ENCODE results near the gene HEG1.
A peak's percentile ranks its signal among the peaks of the same experiment; 100 is the strongest.

The HEG1 gene

GRCh38 chr3:125010393-125010792, 45.4 kb downstream of the HEG1 start:
- no peak for DNase-seq

DNA sequence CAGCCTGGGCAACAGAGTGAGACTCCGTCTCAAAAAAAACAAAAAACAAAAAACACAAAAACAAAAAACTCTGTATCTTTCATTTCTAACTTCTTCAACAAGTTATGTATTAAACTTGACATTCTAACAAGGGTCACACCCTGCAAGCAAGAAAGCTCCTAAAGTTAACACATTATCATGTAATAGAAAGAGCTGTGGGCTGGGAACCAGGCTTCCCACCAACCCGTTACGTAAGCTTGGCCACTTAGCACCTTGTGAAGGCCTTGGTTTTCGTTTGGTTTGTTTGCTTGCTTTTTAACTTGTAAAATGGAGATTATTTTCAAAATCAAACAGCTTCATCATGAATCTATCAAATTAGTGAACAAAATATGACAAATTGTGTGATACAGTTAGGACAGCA, 47.0 kb downstream of the HEG1 start:
- no peak for DNase-seq

DNA sequence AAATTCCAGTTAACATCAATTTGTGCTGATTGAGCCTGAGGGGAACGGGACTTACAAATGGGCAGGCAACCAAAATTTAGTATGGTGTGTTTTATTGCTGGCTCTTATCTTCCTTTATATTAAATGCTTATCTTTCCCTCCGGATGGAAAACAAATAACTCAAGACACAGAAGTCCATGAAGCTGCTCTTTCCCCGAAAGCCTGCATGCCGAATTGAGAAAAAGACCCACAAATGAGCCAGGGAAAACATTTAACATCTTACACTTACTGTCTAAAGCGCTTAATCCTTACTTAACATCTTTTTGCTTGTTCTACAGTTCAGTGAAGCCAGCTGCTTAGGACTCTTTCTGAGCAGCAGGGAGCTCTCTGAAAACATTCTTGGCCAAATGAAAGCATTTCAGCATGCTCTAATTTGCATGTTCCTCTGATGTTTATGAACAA, 49.5 kb downstream of the HEG1 start:
- no peak for DNase-seq

DNA sequence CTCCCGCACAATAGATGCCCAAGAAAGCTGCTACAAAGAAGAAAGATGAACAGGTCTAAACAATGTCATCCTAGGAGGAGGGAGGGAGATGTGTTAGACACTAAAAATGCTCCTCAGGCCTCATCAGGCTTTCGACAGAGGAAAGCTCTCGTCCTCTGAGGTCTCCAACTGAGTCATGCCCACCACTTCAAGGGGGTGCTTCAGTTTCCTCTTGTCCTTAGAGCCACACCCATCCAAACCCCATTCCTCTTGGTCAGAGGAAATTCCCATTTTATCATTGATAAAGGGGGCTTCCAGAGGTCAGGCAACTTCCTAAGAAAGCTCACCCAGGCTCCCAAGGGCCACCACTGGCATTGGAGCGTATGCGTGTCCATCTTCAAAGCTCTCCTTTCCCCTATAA, 50.1 kb downstream of the HEG1 start:
- no peak for DNase-seq

- no peak for DNase-seq
These were observed 50.6 kb downstream of the HEG1 start for GRCh38 chr3:125005222-125005621.

GRCh38 chr3:125003859-125004595, 51.8 kb downstream of the HEG1 start:
- no peak for DNase-seq

- DNase-seq = peak; percentile 36
These were observed 52.4 kb downstream of the HEG1 start for GRCh38 chr3:125003369-125003853.

DNA sequence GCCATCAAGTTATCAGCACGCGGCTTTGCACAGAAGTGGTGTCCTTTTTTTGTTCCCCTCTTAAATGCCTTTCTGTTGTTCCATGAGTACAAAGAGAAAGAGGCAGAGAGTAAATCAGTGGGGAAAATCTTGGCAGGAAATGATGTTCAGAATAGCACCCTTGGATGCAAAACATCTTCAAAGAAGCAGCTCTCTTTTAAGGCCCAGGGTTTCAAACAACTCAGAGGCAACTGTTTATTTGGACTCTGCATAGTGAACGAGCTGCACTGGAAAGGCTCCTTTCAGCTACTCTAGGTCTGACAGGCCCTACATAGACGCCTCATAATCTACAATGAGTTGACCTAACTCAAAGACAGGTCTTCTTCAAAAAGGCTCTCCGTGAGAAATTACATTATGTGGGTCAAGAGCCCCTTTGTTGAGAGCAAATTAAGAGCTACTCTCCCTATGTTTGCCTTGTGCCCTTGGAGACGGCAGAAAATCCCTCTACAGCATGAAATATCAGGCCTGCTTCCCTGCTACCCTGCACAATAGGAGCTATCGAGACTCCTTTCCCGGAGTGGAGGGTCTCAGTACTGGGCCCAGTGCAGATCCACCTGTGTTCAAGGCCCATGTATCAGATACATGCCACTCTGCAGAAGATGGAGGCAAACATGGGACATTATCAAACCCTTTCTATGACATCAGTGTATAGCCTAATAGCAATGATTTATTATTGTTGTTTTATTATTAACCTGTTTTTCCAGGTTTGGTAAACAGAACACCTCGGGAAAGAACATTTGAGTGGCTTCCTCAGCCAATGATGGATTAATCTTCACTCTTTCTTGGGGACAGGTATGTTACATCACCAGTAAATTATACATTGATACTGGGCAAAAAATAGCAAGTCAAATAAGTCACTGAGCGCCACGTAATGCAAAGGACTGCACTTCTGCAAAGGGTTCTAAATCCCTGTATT, 53.1 kb downstream of the HEG1 start:
- no peak for DNase-seq

DNA sequence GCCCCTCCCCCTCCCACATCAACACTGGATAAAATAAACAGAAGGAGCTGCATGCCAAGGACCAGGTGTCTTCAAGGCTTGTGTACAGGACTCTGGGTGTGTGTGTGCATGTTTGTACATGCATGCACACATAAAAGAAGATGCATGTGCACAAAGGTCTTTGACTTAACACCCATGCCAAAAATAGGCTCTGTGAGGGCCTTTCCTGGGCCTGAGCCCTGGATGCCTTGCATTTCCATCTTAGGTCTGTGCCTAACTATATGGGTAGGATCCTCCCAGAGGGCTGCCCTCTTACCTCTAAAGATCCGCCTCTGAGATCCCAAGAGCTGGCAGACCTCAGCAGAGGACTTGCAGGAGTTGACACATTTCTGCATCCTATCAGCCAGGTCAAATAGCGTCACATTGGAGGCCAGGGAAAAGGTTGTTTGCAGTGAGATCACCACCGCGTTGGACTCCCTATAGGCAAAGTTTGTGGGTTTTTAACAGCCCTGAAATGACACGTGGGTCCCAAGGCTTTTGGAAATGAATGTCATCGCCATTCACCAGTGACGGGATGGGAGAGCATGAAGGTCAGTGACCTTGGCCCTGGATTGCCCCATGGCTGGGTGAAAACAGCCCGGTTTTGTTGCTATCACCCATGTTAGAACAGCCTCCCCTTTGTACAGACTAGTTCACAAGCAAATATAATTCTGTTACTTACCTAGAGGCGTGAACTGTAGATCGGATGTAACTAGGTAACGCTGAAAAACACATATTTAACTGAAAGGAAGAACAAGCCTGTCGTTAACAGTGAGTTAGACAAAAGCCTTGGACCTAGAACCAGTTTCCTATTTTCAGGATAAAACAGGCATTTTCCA, 54.0 kb downstream of the HEG1 start:
- DNase-seq = no peak

DNA sequence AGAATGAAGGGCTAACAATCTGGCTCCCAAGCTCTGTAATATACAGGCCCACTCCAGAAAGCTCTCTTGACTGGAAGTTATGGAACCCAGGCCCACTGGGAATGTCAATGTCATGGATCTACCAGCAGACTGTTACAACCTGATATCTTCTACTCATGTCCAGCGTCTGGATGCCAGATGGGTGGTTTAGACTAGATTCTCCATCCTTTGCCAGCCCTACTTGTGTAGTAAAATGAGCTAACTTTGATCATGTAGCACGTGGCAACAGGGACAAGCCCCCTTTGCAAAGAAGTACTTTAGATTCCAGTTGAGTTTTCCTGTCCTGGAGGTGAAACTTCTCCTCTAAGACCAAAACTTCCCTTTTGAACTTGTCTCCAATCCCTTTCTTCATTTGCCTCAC, 55.1 kb downstream of the HEG1 start:
- no peak for DNase-seq

GRCh38 chr3:124999897-125000435, 55.8 kb downstream of the HEG1 start:
- no peak for DNase-seq

DNA sequence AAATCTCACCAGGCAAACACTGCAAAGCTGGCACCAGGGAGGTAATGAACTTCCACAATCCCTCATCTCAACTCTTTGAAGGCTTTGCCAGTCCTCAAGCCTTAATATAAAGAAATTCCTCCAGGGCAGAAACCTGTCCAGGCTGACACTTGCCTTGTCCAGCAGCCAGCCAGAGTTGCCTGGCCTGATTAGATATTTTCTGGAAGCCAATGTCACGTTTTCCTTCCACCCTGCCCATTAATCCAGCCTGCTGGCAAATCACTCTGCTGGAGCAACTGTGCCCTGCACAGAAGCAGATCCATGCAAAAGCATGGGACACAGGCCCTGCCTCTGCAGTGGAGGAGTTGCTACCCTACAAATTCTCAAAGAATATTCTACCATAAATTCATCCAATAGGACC, 56.5 kb downstream of the HEG1 start:
- DNase-seq = no peak

DNA sequence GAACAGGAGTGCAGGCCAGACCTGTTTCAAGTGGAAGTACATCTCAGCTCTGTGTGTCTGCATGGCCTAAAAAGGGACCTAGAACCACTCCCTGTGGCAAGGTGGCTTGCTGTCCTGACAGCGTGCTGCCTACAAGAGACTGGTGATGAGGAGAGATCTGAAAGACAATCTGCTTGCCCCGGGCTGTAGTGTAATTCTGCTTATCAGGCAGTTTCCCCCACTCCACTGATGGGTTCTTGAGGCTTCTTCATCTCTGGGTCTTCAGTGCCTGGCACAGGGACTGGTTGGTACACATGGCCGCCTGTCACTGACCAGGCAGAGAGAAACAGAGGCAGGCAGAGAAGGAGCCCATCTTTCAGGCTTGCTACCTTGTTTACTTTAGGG, 57.6 kb downstream of the HEG1 start:
- DNase-seq = no peak

DNA sequence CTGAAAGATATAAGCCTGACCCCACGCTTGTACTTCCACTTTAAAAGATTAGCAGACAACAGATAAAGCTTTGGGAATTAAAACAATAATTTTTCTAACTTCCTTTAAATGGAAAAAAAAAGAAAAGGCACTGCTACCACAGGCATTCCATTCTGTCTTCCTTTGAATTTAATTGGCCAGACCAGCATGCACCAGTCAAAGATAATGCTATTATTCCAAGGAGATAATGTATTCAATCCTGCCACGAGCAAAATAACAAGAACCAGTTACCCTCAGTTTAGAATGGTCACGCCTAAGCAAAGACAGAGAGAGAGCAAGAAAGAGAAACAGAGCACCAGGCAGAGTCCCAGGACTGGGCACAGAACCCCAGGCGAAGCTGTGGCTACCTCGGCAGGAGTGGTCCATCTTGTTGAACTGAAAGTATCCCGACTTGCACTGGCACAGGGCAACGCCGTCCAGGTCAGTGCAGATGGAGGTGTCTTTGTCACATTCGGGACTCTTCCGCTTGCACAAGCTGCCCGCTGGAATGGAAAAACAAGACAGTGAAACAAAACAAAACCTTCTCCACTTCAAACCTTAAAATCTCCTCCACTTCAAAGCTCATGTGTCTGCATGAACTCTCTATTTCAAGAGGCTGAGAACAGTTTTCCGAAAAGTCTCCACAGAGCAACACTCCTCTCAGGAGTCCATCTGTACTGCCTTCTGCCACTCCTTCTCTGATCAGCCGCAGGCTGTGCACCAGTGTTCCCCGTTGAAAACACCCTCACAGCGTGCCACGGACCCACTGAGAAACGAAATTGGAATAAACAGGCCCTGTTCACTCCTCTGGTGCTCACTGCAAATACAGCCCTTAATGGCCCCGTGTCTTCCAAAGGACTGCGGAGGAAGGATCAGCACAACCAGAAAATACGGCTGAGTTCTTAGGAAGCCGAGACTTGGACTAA, 58.2 kb downstream of the HEG1 start:
- no peak for DNase-seq

- peak; percentile 13 for DNase-seq
These were observed 60.3 kb downstream of the HEG1 start for GRCh38 chr3:124995460-124995994.

DNA sequence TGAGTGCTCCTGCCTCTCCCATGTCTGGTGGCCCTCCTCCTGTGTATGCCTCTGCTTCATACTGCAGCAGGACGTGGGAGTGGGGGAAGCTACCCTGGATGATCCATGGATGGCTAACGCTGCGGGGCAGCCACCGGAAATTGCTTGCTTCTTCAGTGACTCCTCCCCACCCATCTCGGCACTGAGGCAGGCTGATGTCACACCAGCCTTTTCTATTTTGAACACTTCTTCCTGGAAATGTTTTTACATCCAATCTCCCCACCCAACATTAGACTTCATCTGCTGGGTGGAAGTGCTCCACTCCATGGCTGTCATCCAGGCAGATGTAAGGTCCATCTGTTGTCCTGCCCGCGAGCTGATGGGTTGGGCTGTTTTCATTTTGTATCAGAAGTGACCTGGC, 62.3 kb downstream of the HEG1 start:
- no peak for DNase-seq

- DNase-seq = no peak
These were observed 63.8 kb downstream of the HEG1 start for GRCh38 chr3:124992041-124992440.

DNA sequence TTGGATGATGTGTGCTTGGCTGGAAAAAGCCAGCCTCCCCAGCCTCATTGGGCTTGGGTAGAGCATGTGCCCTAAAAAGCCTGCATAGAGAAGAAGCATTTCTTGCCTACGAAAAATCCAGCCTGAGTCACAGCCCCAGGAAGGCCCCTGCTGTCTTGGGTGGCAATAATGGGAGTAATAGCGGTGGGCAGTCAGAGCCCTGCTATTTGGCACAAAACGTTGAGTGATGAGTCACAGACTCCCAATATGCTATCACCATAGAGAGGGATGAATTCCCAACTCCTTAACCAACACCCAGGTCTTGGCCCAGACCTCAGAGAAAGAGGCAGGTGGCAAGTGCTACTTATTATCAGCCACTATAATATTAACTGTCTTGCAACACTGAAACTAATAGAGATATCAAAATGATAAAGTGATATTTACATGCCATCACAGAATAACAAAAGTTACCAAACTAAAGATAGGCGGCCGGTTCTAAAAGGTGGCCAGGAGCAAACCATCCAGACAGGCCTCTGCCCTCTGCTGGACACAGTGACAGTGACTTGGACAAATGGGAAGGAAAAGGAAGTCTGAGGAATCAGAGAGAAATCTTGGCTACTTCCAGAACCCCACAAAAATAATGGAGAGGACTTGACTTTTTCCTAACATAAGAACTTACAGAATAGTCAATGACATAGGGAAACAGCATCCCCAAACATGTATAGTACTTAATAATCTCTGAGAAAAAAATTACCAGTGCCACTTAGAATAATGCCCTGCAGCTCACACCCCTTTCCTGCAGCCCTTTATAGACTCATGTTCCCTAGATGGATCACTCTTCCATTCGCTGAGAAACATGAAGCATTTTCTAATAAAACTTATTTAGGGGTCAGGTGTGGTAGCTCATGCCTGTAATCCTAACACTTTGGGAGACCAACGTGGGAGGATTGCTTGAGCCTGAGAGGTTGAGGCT, 69.3 kb downstream of the HEG1 start:
- DNase-seq = peak; percentile 80

DNA sequence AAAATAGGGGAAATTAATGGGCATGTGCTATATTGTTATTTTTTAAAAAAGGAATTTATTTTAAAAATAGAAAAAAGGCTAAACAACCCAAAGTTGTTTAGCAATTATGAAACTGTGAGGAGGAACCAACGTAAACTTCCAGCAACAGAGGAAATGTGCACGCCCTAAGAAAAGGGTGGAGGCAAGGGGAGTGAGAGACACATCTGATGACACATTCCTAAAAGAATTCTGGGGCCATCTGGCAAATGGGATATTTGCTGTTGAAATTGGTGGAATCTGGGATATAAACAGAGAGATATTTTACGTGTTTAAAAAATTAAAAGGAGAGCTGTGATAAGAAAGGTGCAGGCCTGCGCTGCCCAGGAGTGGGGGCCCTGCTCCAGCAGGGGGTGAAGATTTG, 70.4 kb downstream of the HEG1 start:
- DNase-seq = no peak

- no peak for DNase-seq
These were observed 71.0 kb downstream of the HEG1 start for GRCh38 chr3:124984754-124985153.
